ENCODE data around the gene GATAD2A. TPM values are rescaled to one million over a fixed set of nuclear protein-coding genes. Genes with fewer than 3 reads are reported as not detected.

GATAD2A gene
- total RNA-seq, 4 donors from 2014 or later, result 34.9 to 60.5 (median 42.5) TPM

GRCh38 chr19:19548915-19549759 is 143.7 kb downstream of the GATAD2A start:
- Histone ChIP-seq H3K27ac (replicated peaks in 1 of 4) (no peak overlapping the region), H3K9me3 (no peaks in the 10 kb centered on the region), H3K4me1 (peaks cover 0 to 13% (median under 1%) of the 10 kb centered on the region in 4 donors), H3K4me3 (no peak overlapping the region), H3K36me3 (no peaks in the 10 kb centered on the region), H3K27me3 (peaks cover 0 to 71% (median 0%) of the 10 kb centered on the region in 4 donors)
- intact Hi-C loops (cut with DNase I), result no loop called here
- DNase-seq (ENCODE audit: extremely low spot score), result no peak
- TF ChIP-seq POLR2AphosphoS5 (IDR thresholded peaks at IDR 0.05), result no peak
- TF ChIP-seq POLR2A (IDR thresholded peaks at IDR 0.05; ENCODE audit: low read depth), result no peak
- TF ChIP-seq EP300 (IDR thresholded peaks at IDR 0.05), result no peak
- TF ChIP-seq, protein P1, sequence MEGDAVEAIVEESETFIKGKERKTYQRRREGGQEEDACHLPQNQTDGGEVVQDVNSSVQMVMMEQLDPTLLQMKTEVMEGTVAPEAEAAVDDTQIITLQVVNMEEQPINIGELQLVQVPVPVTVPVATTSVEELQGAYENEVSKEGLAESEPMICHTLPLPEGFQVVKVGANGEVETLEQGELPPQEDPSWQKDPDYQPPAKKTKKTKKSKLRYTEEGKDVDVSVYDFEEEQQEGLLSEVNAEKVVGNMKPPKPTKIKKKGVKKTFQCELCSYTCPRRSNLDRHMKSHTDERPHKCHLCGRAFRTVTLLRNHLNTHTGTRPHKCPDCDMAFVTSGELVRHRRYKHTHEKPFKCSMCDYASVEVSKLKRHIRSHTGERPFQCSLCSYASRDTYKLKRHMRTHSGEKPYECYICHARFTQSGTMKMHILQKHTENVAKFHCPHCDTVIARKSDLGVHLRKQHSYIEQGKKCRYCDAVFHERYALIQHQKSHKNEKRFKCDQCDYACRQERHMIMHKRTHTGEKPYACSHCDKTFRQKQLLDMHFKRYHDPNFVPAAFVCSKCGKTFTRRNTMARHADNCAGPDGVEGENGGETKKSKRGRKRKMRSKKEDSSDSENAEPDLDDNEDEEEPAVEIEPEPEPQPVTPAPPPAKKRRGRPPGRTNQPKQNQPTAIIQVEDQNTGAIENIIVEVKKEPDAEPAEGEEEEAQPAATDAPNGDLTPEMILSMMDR (IDR thresholded peaks at IDR 0.05), result no peak
- WGBS, result 66% methylated on average over 7 of the region's 13 CpGs

DNA sequence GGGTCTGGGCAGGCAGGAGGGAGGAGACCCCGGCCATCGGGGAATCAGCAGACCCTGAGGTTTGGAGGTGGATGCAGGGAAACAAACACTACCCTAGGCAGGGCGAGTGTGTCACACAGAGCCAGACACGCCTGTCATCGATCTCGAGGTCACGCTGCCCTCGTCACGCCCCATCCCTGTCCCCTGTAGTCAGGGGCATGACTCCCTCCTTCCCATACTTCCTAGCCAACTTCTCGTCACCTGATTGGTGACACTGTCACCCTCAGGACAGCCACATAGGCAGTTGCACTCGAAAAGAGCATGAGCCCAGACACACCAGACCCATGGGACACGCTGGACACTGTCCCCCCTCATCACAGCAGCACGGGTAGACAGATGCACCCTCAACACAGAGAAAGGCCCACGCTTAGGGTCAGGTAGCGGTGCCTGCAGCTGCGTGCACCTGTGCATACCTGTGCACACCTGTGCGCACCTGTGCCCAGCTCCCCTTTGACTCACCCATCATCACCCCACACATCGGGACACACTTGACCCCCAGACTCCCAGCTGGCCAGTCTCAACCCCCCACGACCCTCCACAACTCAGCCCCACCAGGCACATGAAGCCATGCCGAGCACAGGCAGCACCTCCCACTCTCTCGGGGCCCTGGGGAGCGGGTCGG is 144.5 kb downstream of the GATAD2A start:
- Histone ChIP-seq H3K9me3 (no peaks in the 10 kb centered on the region), H3K27ac (replicated peaks in 1 of 4) (no peak overlapping the region), H3K36me3 (no peaks in the 10 kb centered on the region), H3K4me3 (no peak overlapping the region), H3K27me3 (peaks cover 0 to 71% (median 0%) of the 10 kb centered on the region in 4 donors), H3K4me1 (peaks cover 0 to 13% (median 2%) of the 10 kb centered on the region in 4 donors)
- intact Hi-C loops (cut with DNase I), result no loop called here
- WGBS, result 81% methylated on average over 18 of the region's 23 CpGs
- no peak for DNase-seq (ENCODE audit: extremely low spot score)
- TF ChIP-seq POLR2A (IDR thresholded peaks at IDR 0.05; ENCODE audit: low read depth), result no peak
- TF ChIP-seq EP300 (IDR thresholded peaks at IDR 0.05), result no peak
- TF ChIP-seq POLR2AphosphoS5 (IDR thresholded peaks at IDR 0.05), result no peak

DNA sequence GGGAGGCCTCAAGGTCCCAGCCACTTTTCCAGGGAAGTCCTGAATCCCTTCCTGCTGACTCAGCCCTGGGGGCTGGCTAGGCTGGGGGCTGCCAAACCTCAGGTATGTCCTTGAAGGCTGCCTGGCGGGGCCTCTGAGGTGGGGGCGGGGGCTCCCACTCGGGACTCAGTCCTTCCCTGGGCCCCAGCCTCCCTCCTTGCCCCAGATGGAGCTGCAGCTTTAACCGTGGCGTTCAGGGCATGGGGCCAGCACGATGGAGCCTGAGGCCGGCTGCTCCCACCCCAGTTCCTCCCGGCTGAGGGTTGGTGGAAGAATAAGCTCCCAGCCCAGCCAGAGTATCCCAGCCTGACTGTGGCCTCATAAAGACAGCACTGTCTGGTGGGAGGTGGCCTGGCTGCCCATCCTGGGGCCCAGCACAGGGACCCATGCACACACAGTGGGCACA is 145.0 kb downstream of the GATAD2A start:
- no peak for DNase-seq (ENCODE audit: extremely low spot score)

DNA sequence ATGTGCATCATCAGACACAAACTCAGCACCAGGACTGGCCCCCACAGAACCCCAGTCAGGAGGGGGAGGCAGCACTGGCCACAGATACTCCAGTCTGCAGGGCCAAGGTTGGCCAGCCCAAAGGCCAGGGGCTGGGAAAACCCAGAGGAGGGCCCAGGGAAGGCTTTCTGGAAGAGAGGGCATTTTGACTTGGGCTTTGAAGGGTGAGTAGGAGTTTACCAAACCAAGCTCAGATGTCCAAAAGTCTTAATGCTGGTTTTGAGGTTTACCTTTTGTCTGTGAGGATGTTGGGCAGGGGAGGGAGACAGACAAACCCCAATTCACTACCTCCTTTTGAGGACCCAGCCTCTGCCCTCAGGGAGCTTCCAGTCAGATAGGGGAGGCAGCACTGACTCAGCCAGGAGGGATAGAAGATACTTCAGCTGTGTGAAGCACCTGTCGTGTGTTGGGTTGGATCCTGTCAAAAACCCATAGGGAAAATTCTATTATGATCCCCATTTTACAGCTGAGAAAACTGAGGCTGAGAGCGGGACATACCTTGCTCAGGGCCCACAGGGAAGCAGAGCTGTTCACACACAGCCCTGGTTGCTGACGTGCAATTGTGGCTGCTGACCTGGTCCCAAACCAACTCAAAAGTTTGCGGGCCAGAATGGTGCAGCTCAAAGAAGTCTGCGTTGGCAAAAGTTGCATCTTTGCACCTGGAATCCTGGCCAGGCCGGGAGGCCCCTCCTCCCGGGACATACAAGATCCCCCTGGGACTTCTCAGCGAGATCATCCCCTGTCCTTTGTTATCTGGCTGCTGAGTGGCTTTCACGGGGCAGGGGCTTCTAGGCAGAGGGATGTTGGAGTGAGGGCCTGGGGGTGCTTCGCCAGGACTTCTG is 145.7 kb downstream of the GATAD2A start:
- Histone ChIP-seq H3K27me3 (peaks cover 0 to 62% (median 0%) of the 10 kb centered on the region in 4 donors), H3K27ac (replicated peaks in 1 of 4) (no peak overlapping the region), H3K4me1 (peaks cover 0 to 13% (median 2%) of the 10 kb centered on the region in 4 donors), H3K36me3 (no peaks in the 10 kb centered on the region), H3K9me3 (no peaks in the 10 kb centered on the region), H3K4me3 (no peak overlapping the region)
- WGBS, result 79% methylated on average over 6 of the region's 10 CpGs
- TF ChIP-seq, protein P1 (IDR thresholded peaks at IDR 0.05), result no peak
- TF ChIP-seq EP300 (IDR thresholded peaks at IDR 0.05) (no peak), POLR2A (IDR thresholded peaks at IDR 0.05; ENCODE audit: low read depth) (no peak), POLR2AphosphoS5 (IDR thresholded peaks at IDR 0.05) (no peak)
- DNase-seq (ENCODE audit: extremely low spot score), result no peak
- intact Hi-C loops (cut with DNase I), result no loop called here

More for the DNA sequence above, 145.0 kb downstream of the GATAD2A start:
- Histone ChIP-seq H3K4me1 (peaks cover 0 to 13% (median 2%) of the 10 kb centered on the region in 4 donors), H3K27me3 (peaks cover 0 to 68% (median 0%) of the 10 kb centered on the region in 4 donors), H3K27ac (replicated peaks in 1 of 4) (no peak overlapping the region), H3K9me3 (no peaks in the 10 kb centered on the region), H3K36me3 (no peaks in the 10 kb centered on the region), H3K4me3 (no peak overlapping the region)
- no peak for TF ChIP-seq POLR2AphosphoS5 (IDR thresholded peaks at IDR 0.05)
- no peak for TF ChIP-seq POLR2A (IDR thresholded peaks at IDR 0.05; ENCODE audit: low read depth)
- TF ChIP-seq, protein P1 (IDR thresholded peaks at IDR 0.05), result no peak
- TF ChIP-seq EP300 (IDR thresholded peaks at IDR 0.05), result no peak
- whole genome bisulfite sequencing, result no CpG with 5 or more reads among the region's 8 CpGs
- intact Hi-C loops (cut with DNase I), result no loop called here

Measured in esophagus muscularis mucosa (tissue), 4 donors.